ENCODE measurements around the gene ZMYND10.
A peak's percentile ranks its signal among the peaks of the same experiment; 100 is the strongest.

The ZMYND10 gene

DNA sequence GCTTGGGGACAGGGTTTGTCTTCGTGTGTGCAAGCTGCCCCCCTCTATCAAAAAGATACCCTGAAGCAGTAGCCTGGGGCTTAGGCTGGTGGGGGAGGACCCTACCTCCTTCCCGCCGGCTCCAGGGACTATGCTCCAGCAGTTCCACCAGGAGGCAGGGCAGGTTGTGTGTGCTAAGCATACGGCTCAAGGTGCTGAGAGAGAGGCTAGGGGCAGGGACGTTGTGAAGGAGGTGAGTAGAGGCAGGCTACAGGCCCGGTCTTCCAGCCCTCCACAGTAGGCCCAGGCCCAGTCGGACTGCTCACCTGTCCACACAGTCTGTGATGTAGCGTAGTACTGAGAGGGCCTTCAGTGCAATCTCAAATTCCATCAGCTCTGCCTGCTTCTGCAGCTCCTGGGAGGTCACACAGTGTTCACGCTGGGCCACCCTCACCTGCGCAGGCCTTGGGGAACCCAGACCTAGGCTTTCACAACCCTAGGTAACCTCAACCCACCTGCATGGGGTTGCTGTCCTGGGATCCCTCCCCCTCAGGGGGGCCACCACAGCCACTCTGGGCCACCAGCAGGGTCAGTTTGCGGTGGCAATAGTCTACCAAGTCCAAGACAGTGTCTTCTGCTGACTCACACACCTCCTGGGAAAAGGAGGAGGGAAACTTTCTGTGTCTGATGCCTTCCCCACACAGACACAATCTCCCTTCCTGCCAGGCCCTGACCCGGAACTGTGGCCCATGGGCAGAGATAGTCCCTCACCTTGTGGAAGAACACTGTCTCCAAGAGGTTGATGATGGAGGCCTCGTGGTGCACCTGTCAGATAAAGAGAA lies 2.5 kb downstream of the ZMYND10 start:
- DNase-seq = no peak

DNA sequence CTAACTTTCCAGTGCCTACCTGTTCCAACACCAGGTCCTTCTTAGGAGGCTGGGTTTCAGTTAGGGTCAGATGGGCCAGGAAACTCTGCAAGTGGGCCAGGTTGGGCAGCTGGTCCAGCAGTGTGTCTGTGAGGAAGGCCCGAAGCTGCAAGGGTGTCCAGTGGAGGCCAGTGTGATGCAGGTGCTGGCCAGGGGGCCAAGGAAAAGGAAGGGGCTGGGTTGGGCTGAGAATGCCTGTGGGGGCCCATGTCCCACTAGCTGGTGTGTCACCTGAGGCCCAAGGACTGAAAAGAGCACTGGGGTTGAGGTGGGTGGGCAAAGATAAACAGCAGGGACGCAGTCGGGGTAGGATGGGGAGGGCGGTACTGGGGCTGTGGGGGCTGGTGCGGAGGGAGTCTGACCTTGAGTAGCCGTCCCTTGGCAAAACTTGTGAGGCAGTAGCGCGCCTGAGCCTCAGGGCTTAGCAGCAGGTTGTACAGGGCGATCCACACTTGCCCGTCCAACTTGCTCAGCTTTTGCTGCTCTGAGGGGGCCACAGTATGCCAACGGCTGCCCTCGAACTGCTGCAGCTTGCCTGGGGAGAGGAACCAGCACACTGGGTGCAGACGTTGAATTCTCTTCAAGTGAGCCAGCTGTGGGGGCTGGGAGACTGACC lies 3.4 kb downstream of the ZMYND10 start:
- DNase-seq = no peak

DNA sequence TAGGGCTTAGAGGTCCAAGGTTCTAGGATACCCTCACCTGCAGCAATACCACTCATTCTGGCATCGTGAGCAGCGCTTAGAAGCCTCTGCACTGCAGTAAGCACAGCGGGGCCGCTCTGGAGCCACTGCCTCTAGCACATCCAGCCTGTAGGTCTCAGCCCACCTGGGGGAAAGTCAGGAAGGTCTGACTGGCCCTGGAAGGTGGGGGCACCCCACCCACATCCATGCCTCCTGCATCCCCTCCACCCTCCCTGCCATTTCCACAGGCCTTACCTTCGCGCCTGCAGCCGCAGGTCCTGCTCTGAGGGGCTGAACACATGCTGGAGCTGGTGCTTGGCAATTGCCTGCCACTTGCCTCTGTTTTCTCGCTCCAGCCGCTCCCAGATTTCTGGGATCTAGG lies 4.0 kb downstream of the ZMYND10 start:
- no peak for DNase-seq

DNA sequence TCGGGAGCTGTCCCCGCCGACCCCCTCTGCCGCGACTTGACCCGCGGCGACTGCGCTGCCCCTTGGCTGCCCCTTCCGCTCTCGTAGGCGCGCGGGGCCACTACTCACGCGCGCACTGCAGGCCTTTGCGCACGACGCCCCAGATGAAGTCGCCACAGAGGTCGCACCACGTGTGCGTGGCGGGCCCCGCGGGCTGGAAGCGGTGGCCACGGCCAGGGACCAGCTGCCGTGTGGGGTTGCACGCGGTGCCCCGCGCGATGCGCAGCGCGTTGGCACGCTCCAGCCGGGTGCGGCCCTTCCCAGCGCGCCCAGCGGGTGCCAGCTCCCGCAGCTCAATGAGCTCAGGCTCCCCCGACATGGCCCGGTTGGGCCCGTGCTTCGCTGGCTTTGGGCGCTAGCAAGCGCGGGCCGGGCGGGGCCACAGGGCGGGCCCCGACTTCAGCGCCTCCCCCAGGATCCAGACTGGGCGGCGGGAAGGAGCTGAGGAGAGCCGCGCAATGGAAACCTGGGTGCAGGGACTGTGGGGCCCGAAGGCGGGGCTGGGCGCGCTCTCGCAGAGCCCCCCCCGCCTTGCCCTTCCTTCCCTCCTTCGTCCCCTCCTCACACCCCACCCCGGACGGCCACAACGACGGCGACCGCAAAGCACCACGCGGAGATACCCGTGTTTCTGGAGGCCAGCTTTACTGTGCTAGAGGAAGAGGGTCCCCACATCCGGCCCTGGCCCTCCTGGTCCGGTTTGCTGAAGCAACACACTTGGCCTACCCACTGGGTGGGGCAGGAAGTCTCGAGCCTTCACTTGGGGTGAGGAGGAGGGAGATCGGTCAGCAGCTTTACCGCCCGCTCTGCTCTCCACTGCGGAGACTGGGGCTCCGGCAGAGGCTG lies 4.8 kb downstream of the ZMYND10 start, which contains the start of gene RASSF1:
Gene RASSF1, minus strand, starts transcription at position 389 of the 882 bp plus-strand sequence. Its CDS starts 31 bp downstream, at position 358.
- DNase-seq = no peak

DNA sequence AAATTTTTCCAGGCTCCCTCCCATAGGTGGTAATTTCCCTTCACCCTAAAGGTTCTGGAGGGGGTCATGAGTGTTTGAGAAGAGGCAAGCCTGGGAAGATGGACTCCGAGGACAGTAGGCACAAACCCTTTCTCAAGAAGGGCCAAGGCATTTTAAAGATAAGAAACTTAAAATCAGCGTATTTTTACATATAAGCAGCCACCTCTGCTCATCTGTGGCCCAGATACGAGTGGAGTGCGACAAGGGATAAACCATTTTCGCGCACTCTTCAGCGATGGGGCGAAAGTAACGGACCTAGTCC lies 5.4 kb downstream of the ZMYND10 start:
- DNase-seq = no peak

DNA sequence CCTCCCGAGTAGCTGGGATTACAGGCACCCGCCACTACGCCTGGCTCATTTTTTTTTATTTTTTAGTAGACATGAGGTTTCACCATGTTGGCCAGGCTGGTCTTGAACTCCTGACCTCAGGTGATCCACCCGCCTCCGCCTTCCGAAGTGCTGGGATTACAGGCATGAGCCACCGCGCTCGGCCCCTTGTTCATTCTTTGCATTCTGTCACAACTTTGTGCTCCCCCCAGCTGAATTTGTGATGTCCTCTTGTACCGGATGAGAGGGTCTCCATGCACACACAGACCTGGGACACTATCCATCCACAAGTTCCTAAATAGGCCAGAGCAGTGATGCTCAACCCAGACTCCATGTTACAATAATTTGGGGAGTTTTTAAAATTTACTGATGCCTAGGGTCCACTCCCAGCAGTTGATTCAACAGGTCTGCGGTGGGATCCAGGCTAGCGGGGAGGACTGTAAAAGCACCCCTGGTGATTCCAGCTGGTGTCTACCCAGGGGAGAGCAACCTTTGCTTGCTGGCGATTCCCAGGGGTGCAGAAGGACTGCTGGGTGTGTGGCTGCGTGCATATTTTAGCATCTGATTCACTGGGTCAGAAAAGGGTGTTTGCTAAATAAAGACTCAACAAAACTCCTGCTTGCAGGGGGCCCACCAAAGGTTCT lies 5.9 kb downstream of the ZMYND10 start:
- no peak for DNase-seq

DNA sequence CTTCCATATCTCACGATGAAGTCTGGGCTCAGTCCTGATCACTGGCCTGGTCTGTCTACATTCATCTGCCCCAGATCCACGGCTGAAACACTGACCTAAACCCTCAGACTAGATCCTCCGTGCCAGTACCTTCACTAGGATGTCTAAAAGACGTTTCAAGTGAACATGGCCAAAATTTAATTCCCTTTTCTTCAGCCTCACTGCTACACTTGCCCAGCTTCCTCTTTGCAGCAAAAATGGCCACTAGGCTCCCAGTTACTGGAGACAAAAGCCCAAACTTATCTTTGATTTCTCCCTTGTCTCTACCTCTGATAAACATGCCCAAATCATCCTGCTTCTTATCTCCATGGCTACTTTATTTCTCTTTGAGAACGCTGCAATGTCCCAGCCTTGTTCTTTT lies 6.6 kb downstream of the ZMYND10 start:
- DNase-seq = no peak

DNA sequence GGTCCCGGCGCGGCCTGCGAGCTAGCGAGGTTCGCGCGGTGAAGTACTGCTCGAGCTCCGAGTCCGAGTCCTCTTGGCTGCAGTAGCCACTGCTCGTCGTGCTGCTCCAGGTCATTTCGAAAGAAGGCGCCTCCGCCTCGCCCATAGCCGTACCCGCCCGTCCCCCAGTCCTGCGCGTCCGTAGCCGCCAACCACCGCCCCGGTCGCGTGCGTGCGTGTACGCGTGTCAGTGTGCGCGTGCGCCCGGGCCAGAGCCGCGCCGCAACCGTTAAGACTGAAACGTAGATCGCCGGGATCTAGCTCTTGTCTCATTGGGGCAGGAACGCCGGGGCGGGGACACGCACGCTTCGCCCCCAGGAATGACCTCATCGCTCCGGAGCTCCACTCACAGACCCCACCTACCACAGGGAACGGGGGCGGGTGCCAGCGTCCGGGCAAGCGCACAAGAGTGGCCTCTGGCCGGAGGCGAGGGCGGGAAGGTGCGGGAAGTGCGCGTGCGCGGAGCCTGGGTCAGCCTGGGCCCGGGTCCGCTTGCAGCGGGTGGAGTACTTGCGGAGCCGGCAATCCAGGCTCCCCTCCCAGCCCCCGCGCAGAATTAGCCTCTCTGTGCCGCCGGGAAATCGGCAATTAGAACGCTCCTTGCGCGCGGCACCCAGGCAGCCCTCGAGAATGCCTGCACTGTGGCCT lies 8.2 kb downstream of the ZMYND10 start:
- DNase-seq = peak; percentile 97

DNA sequence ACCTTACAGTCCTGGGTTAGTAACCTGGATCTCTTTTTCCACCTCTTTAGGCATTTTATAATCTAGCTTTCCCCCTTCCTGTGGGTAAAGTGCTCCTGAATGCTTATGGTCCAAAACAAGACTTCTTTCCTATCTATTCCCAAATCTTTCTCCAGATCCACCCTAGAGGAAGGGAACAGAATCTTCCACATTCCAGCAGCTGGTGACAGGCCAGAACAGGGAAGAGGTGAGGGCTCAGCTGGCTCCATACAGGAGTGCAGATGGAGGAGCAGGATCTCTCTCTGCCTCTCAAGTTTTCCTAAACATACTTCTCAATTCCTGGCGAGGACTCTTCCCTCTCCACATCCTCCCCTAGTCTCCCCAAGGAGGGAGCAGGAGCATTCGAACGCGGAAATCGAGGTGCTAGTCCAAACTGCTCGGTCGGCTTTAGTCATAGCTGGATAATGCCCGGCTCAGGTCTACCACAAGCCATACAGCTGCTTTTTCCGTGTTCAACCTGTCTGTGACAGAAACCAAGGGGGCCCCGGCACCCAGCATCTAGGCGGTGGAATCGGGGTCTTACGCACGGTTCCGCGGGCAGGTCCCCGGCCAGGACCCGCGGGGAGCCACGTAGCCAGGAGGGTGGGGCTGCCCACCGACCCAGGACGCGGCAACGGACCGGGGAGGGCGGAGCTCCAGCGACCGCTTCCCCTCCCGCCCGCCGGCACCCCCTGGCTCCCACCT lies 8.9 kb downstream of the ZMYND10 start:
- no peak for DNase-seq

DNA sequence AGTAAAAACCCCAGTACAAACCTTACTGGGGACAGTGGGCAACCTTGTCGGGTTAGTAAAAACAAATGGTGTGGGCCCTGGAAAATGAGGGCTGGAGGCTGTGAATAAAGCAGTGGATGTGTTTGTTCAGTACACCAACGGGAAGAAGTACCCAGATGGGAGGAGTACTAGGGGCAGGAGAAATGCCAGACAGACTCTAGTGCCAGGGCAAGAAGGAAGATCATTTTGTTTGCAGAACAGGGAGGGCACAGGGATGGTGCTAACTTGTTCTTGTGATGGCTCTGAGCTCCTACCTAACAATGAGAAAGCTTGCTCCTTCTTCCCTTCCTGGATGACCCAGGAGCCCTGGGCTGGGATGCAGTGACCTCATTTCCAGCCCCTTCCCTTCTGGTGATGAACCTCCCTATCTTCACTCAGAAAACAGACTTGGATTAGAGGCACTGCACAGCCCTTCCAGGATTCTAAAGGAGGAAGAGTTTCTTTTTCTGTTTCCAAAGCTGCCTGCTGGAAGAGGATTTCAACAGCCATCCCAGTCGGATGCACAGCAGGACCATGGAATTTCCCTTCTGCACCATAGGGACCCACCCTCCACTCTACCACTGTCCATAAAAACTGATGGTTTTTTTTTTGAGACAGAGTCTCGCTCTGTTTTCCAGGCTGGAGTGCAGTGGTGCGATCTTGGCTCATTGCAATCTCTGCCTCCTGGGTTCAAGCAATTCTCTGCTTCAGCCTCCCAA lies 11.0 kb downstream of the ZMYND10 start:
- no peak for DNase-seq

DNA sequence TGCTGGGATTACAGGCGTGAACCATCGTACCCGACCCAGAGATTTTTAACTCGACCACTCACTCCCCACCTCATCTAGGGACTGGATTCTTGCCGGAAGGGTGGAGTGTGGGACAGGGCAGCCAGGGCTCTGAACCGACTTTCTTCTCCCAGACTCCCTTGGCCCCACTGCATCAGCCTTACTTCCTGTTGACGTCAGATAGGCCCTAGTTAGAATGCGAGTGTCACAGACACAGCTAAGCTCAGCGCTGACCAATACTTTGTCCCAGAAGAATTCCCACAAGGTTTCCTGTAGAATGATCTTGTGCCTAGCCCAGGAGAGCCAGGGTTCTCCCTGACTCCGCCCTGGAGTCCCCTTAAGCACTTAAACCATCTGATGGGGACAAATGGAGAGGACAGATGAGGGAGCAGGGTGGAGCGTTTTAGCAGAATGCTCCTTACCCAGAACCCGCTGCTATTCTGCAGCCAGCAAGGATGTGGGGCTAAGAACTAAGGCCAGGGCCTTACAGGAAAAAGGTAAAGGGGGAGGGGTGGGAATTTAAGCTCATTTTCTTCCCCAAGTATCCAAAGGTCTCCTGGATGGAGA lies 11.7 kb downstream of the ZMYND10 start:
- DNase-seq = no peak

DNA sequence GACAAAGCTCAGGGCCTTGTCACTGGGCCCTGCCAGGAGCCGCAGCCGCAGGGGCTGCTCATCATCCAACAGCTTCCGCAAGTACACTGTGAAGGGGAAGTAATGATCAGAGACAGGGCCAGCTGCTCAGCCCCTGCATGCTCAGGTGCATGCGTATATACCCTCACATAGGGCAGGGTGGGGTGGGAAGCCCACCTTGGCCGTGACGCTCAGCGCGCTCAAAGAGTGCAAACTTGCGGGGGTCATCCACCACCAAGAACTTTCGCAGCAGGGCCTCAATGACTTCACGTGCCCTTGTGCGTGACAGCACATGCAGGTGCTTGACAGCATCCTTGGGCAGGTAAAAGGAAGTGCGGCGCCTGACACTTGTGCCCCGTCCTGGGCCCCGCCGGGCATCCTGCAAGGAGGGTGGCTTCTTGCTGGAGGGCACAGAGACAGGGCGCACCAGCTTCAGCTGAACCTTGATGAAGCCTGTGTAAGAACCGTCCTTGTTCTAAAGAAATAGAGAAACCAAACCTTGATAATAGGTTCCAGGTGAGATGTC lies 14.1 kb downstream of the ZMYND10 start:
- no peak for DNase-seq

DNA sequence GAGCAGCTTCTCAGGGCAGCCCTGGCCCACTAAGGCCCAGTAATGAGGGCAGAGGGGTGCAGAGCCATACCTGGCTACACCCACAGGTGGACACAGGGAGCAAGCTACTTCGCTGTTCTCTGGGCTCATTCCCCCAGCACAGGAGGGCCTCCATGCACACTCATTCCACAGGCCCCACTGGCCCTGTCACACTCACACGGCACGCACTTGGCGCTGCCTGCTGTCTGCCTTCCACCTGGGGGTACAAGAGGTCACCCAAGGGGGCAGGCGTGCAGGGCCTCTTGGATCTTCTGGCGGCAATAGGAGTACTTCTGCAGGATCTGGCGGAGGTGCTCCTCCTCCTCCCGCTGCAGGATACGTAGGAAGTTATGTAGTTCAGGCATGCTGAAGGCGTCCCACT lies 15.2 kb downstream of the ZMYND10 start:
- no peak for DNase-seq

DNA sequence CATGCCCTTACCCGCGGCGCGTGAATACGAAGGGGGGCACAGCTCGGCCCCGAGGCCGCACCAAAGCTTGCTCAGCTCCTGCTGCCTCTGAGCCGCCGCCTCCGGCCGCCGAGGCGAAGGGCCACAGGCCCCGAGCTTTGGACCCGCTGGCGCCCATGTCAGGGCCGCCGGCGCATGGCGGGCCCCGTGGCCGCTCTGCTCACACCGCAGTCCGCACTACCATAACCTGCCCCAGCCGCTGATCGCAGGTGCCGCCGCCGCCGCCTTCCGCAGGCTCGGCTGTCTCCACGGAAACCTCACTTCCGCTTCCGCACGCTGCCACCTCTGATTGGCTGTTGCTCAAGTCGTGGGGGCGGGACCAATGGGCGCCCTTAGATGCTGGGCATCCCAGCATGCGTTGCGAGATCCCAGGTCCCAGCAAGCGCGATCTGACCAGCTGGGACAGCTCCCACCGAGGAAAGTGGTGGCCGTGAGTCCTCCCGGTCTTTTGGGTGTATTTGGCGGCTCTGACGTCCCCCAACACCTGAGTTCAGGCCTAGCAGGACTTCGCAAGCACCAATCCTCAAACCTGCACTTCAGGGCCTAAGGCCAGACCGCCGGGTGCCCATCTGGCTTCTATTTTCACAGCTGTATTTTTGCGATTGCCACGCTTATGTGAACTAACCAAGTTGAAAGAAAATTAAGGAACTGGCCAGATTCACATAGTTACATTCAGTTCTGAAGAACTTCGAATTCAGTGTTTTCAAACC lies 17.4 kb downstream of the ZMYND10 start, which contains the start of gene TUSC2:
Gene TUSC2, minus strand, starts transcription at position 281 of the 749 bp plus-strand sequence. Its CDS starts 124 bp downstream, at position 157.
- peak; percentile 92 for DNase-seq

DNA sequence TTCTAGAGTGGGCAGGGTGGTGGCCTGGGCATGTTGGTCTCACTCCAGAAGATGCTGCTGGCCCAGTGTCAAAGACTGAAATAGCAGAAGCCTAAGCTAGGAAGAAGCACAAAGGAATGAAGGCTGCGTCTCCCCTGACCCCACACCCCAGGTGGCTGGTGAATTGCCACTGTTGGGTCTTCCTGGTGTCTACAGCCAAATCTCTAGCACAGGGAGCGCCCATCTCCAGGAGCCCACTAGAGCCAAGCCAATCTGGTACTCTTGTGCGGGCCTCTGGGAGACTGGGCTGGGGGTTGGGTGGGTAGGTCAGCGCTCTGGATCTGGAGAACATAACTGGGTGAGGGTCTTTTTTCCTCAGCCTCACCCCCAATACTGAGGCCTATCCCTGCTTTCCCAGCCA lies 18.4 kb downstream of the ZMYND10 start:
- DNase-seq = no peak

DNA sequence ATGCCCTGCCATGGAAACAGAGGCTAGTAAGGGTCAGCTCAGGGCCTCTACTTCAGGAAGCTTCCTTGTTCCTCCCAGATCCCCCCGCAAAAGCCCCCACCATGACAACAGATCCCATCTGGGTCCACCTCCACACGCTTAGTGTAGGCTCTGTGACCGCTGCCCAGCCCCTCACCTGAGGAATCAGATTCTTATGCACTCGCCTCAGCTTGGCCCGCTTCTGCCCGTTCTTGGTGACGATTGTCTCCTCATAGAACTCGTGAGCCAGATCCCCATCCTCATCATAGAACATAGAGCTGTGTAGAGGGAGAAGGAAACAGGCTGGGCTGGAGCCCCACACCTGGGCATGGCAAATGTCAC lies 19.4 kb downstream of the ZMYND10 start:
- DNase-seq = no peak

DNA sequence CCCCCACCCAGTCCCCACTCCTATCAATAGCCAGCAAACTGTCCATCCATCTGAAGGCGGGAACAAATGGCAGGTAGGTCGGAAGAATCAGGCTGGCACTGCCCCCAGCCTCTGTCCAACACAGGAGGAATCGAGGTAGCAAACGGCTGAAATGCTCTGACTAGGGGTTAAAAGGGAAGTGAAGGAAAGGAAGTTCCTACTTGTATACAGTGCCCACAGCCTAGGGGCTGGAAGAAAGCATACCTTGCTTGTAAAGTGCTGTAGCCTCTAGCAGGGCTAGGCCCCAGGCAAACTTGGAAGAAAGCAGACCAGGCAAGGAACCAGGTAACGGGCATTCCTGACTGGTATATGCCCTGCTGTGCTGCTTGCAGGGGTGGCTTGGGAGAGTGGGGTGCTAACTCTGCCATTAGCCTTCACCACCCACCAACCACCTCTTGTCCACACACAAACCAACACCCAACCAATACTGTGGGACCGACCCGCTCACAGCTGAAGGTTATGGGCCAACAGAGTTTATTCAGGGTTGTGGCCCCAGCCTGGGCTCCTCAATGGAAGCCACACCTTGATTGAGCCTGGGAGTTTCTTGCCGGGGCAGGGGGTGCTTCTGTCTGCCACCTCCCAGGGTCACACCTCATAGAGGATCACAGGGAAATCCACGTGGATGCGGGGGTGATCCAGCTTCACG lies 19.9 kb downstream of the ZMYND10 start:
- no peak for DNase-seq

DNA sequence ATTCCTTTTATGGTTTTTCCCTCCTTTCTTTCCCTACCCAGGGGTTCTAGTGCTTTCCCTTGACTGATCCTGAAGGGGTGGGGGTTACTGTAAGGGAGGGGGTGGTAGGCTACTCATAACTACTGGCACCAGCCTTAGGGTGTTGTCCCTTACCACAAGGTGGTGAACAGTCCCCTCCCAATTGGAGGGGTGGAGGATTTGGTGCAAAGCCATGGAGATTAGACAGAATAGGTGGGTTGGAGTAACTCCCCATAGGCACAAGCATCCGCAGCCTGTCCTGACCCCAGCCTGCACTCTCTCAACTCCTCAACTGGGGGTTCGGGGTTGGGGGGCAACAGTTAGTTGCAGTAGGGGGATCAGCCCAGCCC lies 20.4 kb downstream of the ZMYND10 start:
- no peak for DNase-seq
